ENCODE measurements around the gene OAS2.

OAS2 gene

GRCh38 chr12:112980491-112981158 is 2.3 kb downstream of the OAS2 start:
- no peak for TF ChIP-seq NFIC (IDR thresholded peaks at IDR 0.05)
- TF ChIP-seq CREB1 (IDR thresholded peaks at IDR 0.05; ENCODE audit: low read depth) = no peak
- TF ChIP-seq YY1 (IDR thresholded peaks at IDR 0.05; ENCODE audit: low read depth) = no peak
- TF ChIP-seq RAD21 (IDR thresholded peaks at IDR 0.05; ENCODE audit: low read depth) = no peak
- no peak for TF ChIP-seq REST (IDR thresholded peaks at IDR 0.05; ENCODE audit: low read depth)
- no peak for TF ChIP-seq EGR1 (IDR thresholded peaks at IDR 0.05)
- TF ChIP-seq TCF12 (IDR thresholded peaks at IDR 0.05; ENCODE audit: low read depth) = no peak
- TF ChIP-seq EP300 (IDR thresholded peaks at IDR 0.05; ENCODE audit: borderline replicate concordance) = no peak
- no peak for TF ChIP-seq CEBPB (IDR thresholded peaks at IDR 0.05)

GRCh38 chr12:112985642-112986290 is 7.4 kb downstream of the OAS2 start:
- TF ChIP-seq ZBTB7A (IDR thresholded peaks at IDR 0.05; ENCODE audit: low read depth) (no peak), EP300 (IDR thresholded peaks at IDR 0.05; ENCODE audit: borderline replicate concordance) (no peak)

- TF ChIP-seq MAX (IDR thresholded peaks at IDR 0.05) (no peak), YY1 (IDR thresholded peaks at IDR 0.05; ENCODE audit: low read depth) (no peak), NFIC (IDR thresholded peaks at IDR 0.05) (no peak), USF1 (IDR thresholded peaks at IDR 0.05) (no peak), REST (IDR thresholded peaks at IDR 0.05; ENCODE audit: low read depth) (no peak)
Observed at GRCh38 chr12:112986291-112986800, 8.0 kb downstream of the OAS2 start.

GRCh38 chr12:112987561-112987960 is 9.2 kb downstream of the OAS2 start:
- TF ChIP-seq TEAD4 (IDR thresholded peaks at IDR 0.05) (no peak), EGR1 (IDR thresholded peaks at IDR 0.05) (no peak), USF1 (IDR thresholded peaks at IDR 0.05) (no peak), NFIC (IDR thresholded peaks at IDR 0.05) (no peak), MAX (IDR thresholded peaks at IDR 0.05) (no peak), YY1 (IDR thresholded peaks at IDR 0.05; ENCODE audit: low read depth) (no peak), ZBTB7A (IDR thresholded peaks at IDR 0.05; ENCODE audit: low read depth) (no peak)

GRCh38 chr12:112988224-112988623 is 9.9 kb downstream of the OAS2 start:
- TF ChIP-seq REST (IDR thresholded peaks at IDR 0.05; ENCODE audit: low read depth) (no peak), TAF1 (IDR thresholded peaks at IDR 0.05; ENCODE audit: low read depth) (no peak), TEAD4 (IDR thresholded peaks at IDR 0.05) (no peak), CEBPB (IDR thresholded peaks at IDR 0.05) (no peak), TCF12 (IDR thresholded peaks at IDR 0.05; ENCODE audit: low read depth) (no peak), MAX (IDR thresholded peaks at IDR 0.05) (no peak), RAD21 (IDR thresholded peaks at IDR 0.05; ENCODE audit: low read depth) (no peak), USF1 (IDR thresholded peaks at IDR 0.05) (no peak), EP300 (IDR thresholded peaks at IDR 0.05; ENCODE audit: borderline replicate concordance) (no peak), FOXM1 (IDR thresholded peaks at IDR 0.05; ENCODE audit: borderline replicate concordance, low read depth) (no peak), EGR1 (IDR thresholded peaks at IDR 0.05) (no peak)
